DOHH2 (cell line): Measurements from ENCODE around the gene GOLT1A.

ENCODE experiments used
- H3F3A ChIP-seq: fragments of 200-600 bp; sonication (generic), shearing (Covaris generic); 2 replicates; pipeline ENCODE4 v1.6.0; 2016; ENCODE audit warnings: antibody characterized with exemption, mild to moderate bottlenecking; ENCODE audit not compliant: control insufficient read depth, insufficient read depth
- H3K27ac ChIP-seq: fragments of 200-600 bp; sonication (generic); 2 replicates; pipeline ENCODE4 v1.5.1; 2014; ENCODE audit warnings: low read depth, mild to moderate bottlenecking, low read length, moderate library complexity
- H3K27me3 ChIP-seq: fragments of 200-600 bp; sonication (generic); 2 replicates; pipeline ENCODE4 v1.6.1; 2014; ENCODE audit warnings: mild to moderate bottlenecking, low read length, mixed read lengths; ENCODE audit not compliant: control insufficient read depth
- H3K36me3 ChIP-seq: fragments of 200-600 bp; sonication (generic); 2 replicates; pipeline ENCODE4 v1.6.1; 2014; ENCODE audit warnings: mild to moderate bottlenecking, low read length, moderate library complexity, mixed read lengths; ENCODE audit not compliant: control insufficient read depth
- H3K4me1 ChIP-seq: fragments of 200-600 bp; sonication (generic); 2 replicates; pipeline ENCODE4 v1.6.1; 2014; ENCODE audit warnings: mild to moderate bottlenecking, low read length, mixed read lengths; ENCODE audit not compliant: control insufficient read depth
- H3K4me2 ChIP-seq: fragments of 200-600 bp; sonication (generic); 2 replicates; pipeline ENCODE4 v1.6.0; 2014; ENCODE audit warnings: mild to moderate bottlenecking, low read length, moderate library complexity
- H3K4me3 ChIP-seq: fragments of 200-600 bp; sonication (generic); 2 replicates; pipeline ENCODE4 v1.5.1; 2014; ENCODE audit warnings: mild to moderate bottlenecking, low read length, mixed read lengths
- H3K79me2 ChIP-seq: fragments of 200-600 bp; sonication (generic); 2 replicates; pipeline ENCODE4 v1.6.1; 2014; ENCODE audit warnings: mild to moderate bottlenecking, low read length, mixed read lengths; ENCODE audit not compliant: control insufficient read depth
- H3K9me2 ChIP-seq: fragments of 200-600 bp; sonication (generic); replicated peaks from 2 replicates; pipeline ENCODE4 v1.6.1; 2014; ENCODE audit warnings: mild to moderate bottlenecking, low read length, mixed read lengths; ENCODE audit not compliant: control insufficient read depth
- H3K9me3 ChIP-seq: fragments of 200-600 bp; sonication (generic); 2 replicates; pipeline ENCODE4 v1.6.1; 2014; ENCODE audit warnings: antibody characterized with exemption, low read length, mixed read lengths; ENCODE audit not compliant: control insufficient read depth, insufficient read depth
- H4K20me1 ChIP-seq: fragments of 200-600 bp; sonication (generic); 2 replicates; pipeline ENCODE4 v1.6.0; 2014; ENCODE audit warnings: low read depth, mild to moderate bottlenecking, antibody characterized with exemption, low read length, moderate library complexity; ENCODE audit not compliant: control insufficient read depth, insufficient read depth
- CTCF ChIP-seq: fragments of 200-600 bp; sonication (generic); IDR thresholded peaks from one replicate; pipeline ENCODE4 v1.5.1; 2014; ENCODE audit warnings: antibody characterized with exemption, mild to moderate bottlenecking, low read depth, low read length; ENCODE audit not compliant: poor library complexity, severe bottlenecking
- EZH2phosphoT487 ChIP-seq: fragments of 200-600 bp; sonication (generic); IDR thresholded peaks from 2 replicates; pipeline ENCODE4 v1.6.1; 2017; ENCODE audit warnings: borderline replicate concordance, mild to moderate bottlenecking, antibody characterized with exemption, low read length, moderate library complexity, mixed read lengths

The GOLT1A gene

GRCh38 chr1:204190212-204191211 lies 23.3 kb downstream of the GOLT1A start:
- Histone ChIP-seq H3K27me3 (peaks cover 56% of the 10 kb centered on the region), H3K79me2 (no peaks in the 10 kb centered on the region), H4K20me1 (no peaks in the 10 kb centered on the region), H3F3A (no peaks in the 10 kb centered on the region), H3K9me3 (peaks cover 2% of the 10 kb centered on the region), H3K4me1 (no peaks in the 10 kb centered on the region), H3K27ac (no peak overlapping the region), H3K4me3 (no peak overlapping the region), H3K4me2 (no peak overlapping the region), H3K9me2 (no peaks in the 10 kb centered on the region), H3K36me3 (no peaks in the 10 kb centered on the region)
- TF ChIP-seq CTCF (no peak), EZH2phosphoT487 (no peak)

GRCh38 chr1:204188959-204189639 lies 24.7 kb downstream of the GOLT1A start:
- Histone ChIP-seq H3K4me2 (no peak overlapping the region), H3K4me1 (no peaks in the 10 kb centered on the region), H3F3A (no peaks in the 10 kb centered on the region), H3K4me3 (no peak overlapping the region), H3K36me3 (no peaks in the 10 kb centered on the region), H4K20me1 (no peaks in the 10 kb centered on the region), H3K9me3 (no peaks in the 10 kb centered on the region), H3K27me3 (peaks cover 56% of the 10 kb centered on the region), H3K79me2 (no peaks in the 10 kb centered on the region), H3K9me2 (no peaks in the 10 kb centered on the region), H3K27ac (no peak overlapping the region)
- TF ChIP-seq EZH2phosphoT487 (no peak), CTCF (no peak)

GRCh38 chr1:204186597-204186996 lies 27.2 kb downstream of the GOLT1A start:
- no peak overlapping the region for H3K4me2 ChIP-seq
- H3K36me3 ChIP-seq = no peaks in the 10 kb centered on the region
- H3K4me1 ChIP-seq = no peaks in the 10 kb centered on the region
- no peak overlapping the region for H3K27ac ChIP-seq
- no peak overlapping the region for H3K4me3 ChIP-seq
- H3K79me2 ChIP-seq = no peaks in the 10 kb centered on the region
- TF ChIP-seq EZH2phosphoT487 = no peak
- TF ChIP-seq CTCF = no peak
- no peaks in the 10 kb centered on the region for H3K9me2 ChIP-seq
- H3F3A ChIP-seq = no peaks in the 10 kb centered on the region
- H4K20me1 ChIP-seq = no peaks in the 10 kb centered on the region
- peaks cover 39% of the 10 kb centered on the region for H3K27me3 ChIP-seq
- no peaks in the 10 kb centered on the region for H3K9me3 ChIP-seq
